Activated CD8-positive, alpha-beta memory T cell treated with anti-CD3 and anti-CD28 coated beads for 1 hour (primary cell): ENCODE measurements around the gene PHLDA2.

Experiments
- DNase-seq, 2 donors: peaks; one replicate each; pipeline ENCODE4 v3.0.0-alpha.2; 2020; ENCODE audit warnings: low read depth in 1 of 2; ENCODE audit errors: extremely low read depth in 1 of 2

PHLDA2 gene

GRCh38 chr11:2883979-2884815 is 45.0 kb downstream of the PHLDA2 start:
- DNase-seq, result no peak

GRCh38 chr11:2883640-2883978 is 45.6 kb downstream of the PHLDA2 start:
- no peak for DNase-seq

GRCh38 chr11:2882396-2883110 is 46.7 kb downstream of the PHLDA2 start:
- DNase-seq, result no peak

- DNase-seq, result no peak
Measured at GRCh38 chr11:2881981-2882375, 47.2 kb downstream of the PHLDA2 start.

- no peak for DNase-seq
Measured at GRCh38 chr11:2881076-2881980, 47.9 kb downstream of the PHLDA2 start.

- no peak for DNase-seq
Measured at GRCh38 chr11:2880646-2881045, 48.6 kb downstream of the PHLDA2 start.

- DNase-seq, result no peak
Measured at GRCh38 chr11:2878782-2879181, 50.4 kb downstream of the PHLDA2 start.
